Mucosa of descending colon (tissue), 3 donors: Measurements from ENCODE around the gene SMARCE1. TPM values are rescaled to one million over a fixed set of nuclear protein-coding genes. Genes with fewer than 3 reads are reported as not detected.

Experiments used
- ATAC-seq: fragments of 200-7000 bp; cut with Tn5 transposase; one replicate; pipeline ENCODE4 v1.9.1; 2020; ENCODE audit warnings: mild to moderate bottlenecking, moderate library complexity
- DNase-seq, 3 donors: peaks; one replicate each; pipeline ENCODE4 v3.0.0-alpha.2; 2020
- H3K36me3 ChIP-seq: fragments of 200-600 bp; one replicate; pipeline ENCODE4 v1.8.0; 2021; ENCODE audit warnings: low read depth, mild to moderate bottlenecking
- H3K4me1 ChIP-seq: fragments of 200-600 bp; one replicate; pipeline ENCODE4 v1.8.0; 2021; ENCODE audit warnings: low read depth, mild to moderate bottlenecking
- H3K4me3 ChIP-seq: fragments of 200-600 bp; one replicate; pipeline ENCODE4 v1.8.0; 2021; ENCODE audit warnings: mild to moderate bottlenecking
- H3K9me3 ChIP-seq: fragments of 200-600 bp; one replicate; pipeline ENCODE4 v1.8.0; 2021; ENCODE audit warnings: mild to moderate bottlenecking
- intact Hi-C, 2 donors: fragments of 100-400 bp; cut with DNase I in 1 of 2; cut with micrococcal nuclease in 1 of 2; formaldehyde crosslinking; loops; one replicate each; pipeline versions ENCODE4 v1.11.0 to v1.11.1; 2022; cut with DNase I, micrococcal nuclease
- total RNA-seq, 3 donors: library from RNA; stranded (reverse); fragmentation: NEBNext Ultra II Directional in 2 of 3; extraction: Animal tissue kit (Norgen Biotek cat#: 25700) in 2 of 3; gene quantifications; one replicate each; pipeline versions ENCODE4 v1.2.1 to v1.2.4, GENCODE V29; 2021 to 2023
- TF ChIP-seq, protein P1 (sequence below): fragments of 200-600 bp; IDR thresholded peaks from one replicate; pipeline ENCODE4 v1.8.0; 2022; ENCODE audit warnings: antibody characterized with exemption, mild to moderate bottlenecking
- donor health status: DM: no; HTN: no; CAD: no; lungs with moderate emphysema.
- donor health status: DM: no; HTN: no; CAD: no.
- donor health status: DM: no; HTN: yes; CAD: no.

Gene SMARCE1
- total RNA-seq, 3 donors from 2014 or later: 72.0 to 93.8 (median 87.9) TPM

DNA sequence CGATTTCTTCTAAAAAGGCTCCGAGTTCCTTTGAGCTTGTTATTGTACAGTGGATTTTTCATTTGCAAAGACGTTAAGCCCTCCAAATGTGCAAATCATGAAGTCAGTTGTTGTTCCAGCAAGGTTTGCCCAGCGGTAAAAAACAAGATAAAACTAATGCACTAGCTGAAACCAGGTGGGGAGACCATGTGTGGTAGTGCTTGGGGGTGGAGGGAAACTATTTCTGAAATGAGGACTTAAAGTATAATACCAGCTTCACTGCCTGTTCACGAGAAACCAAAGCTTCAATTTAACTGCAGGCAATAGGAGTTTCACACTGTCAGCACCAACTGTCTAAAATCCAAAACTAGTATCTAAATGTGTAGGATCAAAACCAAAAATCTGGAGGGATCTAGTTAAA lies 22.3 kb downstream of the SMARCE1 start:
- TF ChIP-seq, protein P1, sequence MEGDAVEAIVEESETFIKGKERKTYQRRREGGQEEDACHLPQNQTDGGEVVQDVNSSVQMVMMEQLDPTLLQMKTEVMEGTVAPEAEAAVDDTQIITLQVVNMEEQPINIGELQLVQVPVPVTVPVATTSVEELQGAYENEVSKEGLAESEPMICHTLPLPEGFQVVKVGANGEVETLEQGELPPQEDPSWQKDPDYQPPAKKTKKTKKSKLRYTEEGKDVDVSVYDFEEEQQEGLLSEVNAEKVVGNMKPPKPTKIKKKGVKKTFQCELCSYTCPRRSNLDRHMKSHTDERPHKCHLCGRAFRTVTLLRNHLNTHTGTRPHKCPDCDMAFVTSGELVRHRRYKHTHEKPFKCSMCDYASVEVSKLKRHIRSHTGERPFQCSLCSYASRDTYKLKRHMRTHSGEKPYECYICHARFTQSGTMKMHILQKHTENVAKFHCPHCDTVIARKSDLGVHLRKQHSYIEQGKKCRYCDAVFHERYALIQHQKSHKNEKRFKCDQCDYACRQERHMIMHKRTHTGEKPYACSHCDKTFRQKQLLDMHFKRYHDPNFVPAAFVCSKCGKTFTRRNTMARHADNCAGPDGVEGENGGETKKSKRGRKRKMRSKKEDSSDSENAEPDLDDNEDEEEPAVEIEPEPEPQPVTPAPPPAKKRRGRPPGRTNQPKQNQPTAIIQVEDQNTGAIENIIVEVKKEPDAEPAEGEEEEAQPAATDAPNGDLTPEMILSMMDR: no peak

DNA sequence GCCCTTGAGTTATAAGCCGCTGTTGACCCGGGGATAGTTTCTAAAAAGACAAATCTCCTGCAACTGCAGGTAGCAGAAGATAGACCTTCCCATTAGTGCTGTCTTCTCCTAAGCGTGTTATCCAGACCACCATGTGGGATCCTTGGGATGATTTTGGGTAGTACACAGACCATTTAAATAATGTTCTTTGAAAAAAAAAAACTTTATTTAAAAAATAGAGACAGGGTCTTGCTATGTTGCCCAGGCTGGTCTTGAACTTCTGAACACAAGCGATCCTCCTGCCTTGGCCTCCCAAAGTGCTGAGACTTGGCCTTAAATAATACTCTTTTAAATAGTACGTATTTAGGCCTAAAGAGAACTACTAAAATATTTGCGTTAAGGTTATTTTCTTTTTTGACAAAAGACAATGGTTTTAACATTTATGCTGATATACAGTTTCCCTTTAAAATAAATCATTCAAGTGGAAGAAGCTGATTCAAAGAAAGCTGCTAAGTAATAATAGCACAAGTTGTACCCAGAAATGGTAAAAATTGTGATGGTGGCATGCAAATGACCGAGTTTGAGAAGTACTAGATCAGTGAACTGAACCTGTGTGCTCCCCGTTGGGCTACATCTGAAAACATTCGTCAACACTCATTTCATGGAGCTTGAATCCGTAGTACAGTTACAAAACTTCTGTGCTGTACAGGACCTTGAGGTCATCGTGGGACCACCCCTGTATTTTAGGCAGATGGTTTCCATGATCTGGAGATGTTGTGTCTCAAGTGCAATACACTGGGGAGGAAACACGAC lies 24.0 kb downstream of the SMARCE1 start:
- Histone ChIP-seq H3K4me1 (peaks cover 16% of the 10 kb centered on the region), H3K4me3 (no peak overlapping the region), H3K36me3 (no peaks in the 10 kb centered on the region), H3K9me3 (no peaks in the 10 kb centered on the region)
- intact Hi-C loops: no loop called here
- ATAC-seq (no peak), DNase-seq (no peak)
- TF ChIP-seq, protein P1: no peak

More for the DNA sequence above, 22.3 kb downstream of the SMARCE1 start:
- Histone ChIP-seq H3K4me3 (no peak overlapping the region), H3K4me1 (peaks cover under 1% of the 10 kb centered on the region), H3K9me3 (no peaks in the 10 kb centered on the region), H3K36me3 (no peaks in the 10 kb centered on the region)
- intact Hi-C loops: no loop called here
- no peak for ATAC-seq
- DNase-seq: no peak

DNA sequence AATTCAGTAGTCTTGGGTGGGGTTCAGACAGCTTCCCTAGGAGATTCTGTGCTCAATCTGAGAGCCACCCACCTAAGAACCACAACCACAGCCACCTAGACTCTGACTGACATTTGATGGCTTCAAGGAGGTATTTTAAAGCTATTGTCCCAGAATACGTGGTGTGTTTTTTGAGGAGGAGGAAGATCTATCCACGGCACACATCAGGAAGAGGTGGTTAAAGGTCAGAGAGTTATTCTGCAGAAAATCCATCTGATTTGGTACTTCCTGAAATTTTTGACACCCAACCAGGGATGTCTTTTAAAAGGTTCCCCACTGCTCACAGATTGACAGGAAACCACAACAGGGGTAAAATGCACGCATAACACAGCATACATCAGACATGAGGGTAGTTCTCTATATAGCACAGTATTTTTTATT lies 25.1 kb downstream of the SMARCE1 start:
- Histone ChIP-seq H3K36me3 (no peaks in the 10 kb centered on the region), H3K4me3 (no peak overlapping the region), H3K4me1 (peaks cover 22% of the 10 kb centered on the region), H3K9me3 (no peaks in the 10 kb centered on the region)
- TF ChIP-seq, protein P1: no peak
- ATAC-seq: no peak
- intact Hi-C loops: no loop called here
- no peak for DNase-seq

DNA sequence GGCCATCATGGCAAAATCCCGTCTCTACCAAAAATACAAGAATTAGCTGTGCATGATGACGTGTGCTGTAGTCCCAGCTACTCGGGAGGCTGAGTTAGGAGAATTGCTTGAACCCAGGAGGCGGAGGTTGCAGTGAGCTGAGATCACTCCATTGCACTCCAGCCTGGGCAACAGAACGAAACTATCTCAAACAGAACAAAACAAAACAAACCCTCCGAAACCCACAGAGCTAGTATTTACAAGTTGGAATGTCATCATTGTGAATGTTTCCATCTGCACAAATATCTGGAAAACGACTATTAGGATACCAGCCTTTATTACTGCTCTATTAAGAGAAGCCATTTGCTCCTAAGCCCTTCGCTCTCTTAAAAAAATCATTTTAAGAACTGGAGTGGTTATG lies 26.0 kb downstream of the SMARCE1 start:
- Histone ChIP-seq H3K4me1 (peaks cover 22% of the 10 kb centered on the region), H3K9me3 (no peaks in the 10 kb centered on the region), H3K36me3 (no peaks in the 10 kb centered on the region), H3K4me3 (no peak overlapping the region)
- no peak for ATAC-seq
- intact Hi-C loops: no loop called here
- no peak for DNase-seq
- TF ChIP-seq, protein P1: no peak

DNA sequence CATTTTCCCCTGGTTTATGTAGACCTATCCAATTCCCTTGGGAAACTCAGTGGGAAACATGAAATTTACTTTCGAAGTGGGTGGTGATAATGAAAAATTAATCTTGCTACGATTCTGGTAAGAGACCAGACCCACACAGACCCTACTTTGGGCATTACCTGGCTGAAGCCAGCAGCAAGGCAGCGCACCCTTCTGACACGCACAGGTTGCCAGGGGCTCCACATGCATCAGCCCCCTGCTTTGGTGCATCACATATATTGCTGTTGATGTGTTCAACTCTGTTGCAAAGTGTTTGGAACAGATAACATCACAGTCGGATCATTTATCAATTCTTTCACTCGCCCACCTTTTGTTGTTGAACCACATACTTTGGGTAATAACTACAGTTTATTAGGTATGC lies 26.6 kb downstream of the SMARCE1 start:
- TF ChIP-seq, protein P1: no peak
- intact Hi-C loops: no loop called here
- no peak for ATAC-seq
- no peak for DNase-seq
- Histone ChIP-seq H3K4me1 (peaks cover 22% of the 10 kb centered on the region), H3K36me3 (no peaks in the 10 kb centered on the region), H3K9me3 (no peaks in the 10 kb centered on the region), H3K4me3 (no peak overlapping the region)
